Fibroblast of pulmonary artery (primary cell): ENCODE results near the gene KIF5B.
"Not testable (repeated sequence)": the region's sequence is repeated elsewhere in the genome, so short reads cannot be mapped to it uniquely, and the experiment has no call there.

Experiments used
- DNase-seq: peaks from one replicate; pipeline ENCODE4 v3.0.0-alpha.2; 2010; ENCODE audit warnings: low read depth
- H3K4me3 ChIP-seq: replicated peaks from 2 replicates; pipeline ENCODE4 v1.5.1; 2011; ENCODE audit warnings: low read depth, mild to moderate bottlenecking, control low read depth, low read length, moderate library complexity
- TF ChIP-seq, protein P1 (sequence below): IDR thresholded peaks from 2 replicates; pipeline ENCODE4 v1.5.1; 2011; ENCODE audit warnings: mild to moderate bottlenecking, control low read depth, low read length, inconsistent platforms; ENCODE audit errors: missing control alignments

Gene KIF5B

DNA sequence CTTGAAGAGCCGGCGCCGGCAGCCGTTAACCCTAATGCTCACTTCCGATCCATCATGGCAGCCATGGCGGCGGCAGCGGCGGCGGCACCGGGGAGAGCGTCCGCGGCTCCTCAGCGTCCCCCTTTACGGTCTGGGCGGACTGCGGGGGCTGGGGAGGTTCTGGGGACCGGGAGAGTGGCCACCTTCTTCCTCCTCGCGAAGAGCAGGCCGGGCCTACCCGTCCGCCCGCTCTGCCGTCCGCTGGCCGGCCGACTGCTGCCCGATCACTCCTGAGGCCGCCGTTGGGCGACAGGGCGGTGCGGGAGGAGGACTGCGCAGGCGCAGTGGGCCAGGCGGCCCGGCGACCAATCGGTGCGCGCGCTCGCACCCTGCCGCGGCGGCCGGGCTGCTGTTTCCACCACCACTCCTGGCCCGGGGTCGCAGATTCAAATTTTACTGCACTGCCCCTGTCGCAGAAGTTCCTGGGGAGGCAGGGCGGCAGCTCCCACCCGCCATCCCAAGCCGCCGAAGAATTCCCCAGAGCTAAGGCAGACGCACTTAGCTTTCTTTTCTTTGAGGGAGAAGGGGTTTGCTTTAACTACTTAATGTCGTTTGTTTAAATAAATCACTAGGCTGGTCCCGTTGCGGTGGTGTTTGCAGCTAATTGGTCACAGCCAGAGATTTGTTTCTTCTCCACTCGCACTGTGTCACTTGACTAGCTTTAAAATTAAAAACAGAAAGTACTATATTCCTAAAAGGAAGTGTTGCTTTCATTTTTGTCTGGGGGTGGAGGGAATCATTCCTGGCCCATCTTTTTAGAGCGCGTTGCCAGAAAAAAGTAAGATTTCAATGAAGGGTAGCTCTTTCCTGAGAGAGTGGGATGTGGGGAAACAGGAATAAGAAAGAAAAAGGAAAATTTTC is at the start of gene KIF5B:
Gene KIF5B (minus strand): TSS at position 290 of the 900 bp plus-strand sequence. CDS start 452 bp downstream, outside the sequence.
- TF ChIP-seq, protein P1, sequence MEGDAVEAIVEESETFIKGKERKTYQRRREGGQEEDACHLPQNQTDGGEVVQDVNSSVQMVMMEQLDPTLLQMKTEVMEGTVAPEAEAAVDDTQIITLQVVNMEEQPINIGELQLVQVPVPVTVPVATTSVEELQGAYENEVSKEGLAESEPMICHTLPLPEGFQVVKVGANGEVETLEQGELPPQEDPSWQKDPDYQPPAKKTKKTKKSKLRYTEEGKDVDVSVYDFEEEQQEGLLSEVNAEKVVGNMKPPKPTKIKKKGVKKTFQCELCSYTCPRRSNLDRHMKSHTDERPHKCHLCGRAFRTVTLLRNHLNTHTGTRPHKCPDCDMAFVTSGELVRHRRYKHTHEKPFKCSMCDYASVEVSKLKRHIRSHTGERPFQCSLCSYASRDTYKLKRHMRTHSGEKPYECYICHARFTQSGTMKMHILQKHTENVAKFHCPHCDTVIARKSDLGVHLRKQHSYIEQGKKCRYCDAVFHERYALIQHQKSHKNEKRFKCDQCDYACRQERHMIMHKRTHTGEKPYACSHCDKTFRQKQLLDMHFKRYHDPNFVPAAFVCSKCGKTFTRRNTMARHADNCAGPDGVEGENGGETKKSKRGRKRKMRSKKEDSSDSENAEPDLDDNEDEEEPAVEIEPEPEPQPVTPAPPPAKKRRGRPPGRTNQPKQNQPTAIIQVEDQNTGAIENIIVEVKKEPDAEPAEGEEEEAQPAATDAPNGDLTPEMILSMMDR, result no peak
- peak; percentile 89 for DNase-seq

DNA sequence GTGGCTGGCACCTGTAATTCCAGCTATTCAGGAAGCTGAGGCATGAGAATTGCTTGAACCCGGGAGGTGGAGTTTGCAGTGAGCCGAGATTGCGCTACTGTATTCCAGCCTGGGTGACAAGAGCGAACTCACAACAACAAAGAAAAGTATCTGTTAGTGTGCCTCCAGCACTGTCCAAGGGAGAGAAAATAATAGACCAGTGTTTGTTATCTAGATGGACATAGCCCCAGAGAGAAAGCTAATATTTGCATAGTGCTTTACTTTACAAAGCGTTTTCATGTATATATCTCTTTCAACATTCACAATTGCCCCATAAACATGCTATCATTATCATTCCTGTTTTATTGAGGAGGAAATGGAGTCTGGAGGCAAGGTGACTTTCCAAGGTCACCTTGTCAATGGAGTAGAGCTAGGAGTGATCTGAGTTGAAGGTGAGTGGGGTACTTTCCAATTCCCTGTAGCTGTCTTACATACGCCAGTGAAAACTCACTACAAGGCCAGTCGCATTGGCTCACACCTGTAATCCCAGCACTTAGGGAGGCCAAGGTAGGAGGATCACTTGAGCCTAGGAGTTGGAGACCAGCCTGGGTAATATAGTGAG is 49.7 kb upstream of the KIF5B start:
- TF ChIP-seq, protein P1, result no peak
- DNase-seq, result no peak
- H3K4me3 ChIP-seq, result no peak overlapping the region

More for the DNA sequence above, at the start of gene KIF5B:
- H3K4me3 ChIP-seq, result peak within 1 kb of the TSS; percentile 92

DNA sequence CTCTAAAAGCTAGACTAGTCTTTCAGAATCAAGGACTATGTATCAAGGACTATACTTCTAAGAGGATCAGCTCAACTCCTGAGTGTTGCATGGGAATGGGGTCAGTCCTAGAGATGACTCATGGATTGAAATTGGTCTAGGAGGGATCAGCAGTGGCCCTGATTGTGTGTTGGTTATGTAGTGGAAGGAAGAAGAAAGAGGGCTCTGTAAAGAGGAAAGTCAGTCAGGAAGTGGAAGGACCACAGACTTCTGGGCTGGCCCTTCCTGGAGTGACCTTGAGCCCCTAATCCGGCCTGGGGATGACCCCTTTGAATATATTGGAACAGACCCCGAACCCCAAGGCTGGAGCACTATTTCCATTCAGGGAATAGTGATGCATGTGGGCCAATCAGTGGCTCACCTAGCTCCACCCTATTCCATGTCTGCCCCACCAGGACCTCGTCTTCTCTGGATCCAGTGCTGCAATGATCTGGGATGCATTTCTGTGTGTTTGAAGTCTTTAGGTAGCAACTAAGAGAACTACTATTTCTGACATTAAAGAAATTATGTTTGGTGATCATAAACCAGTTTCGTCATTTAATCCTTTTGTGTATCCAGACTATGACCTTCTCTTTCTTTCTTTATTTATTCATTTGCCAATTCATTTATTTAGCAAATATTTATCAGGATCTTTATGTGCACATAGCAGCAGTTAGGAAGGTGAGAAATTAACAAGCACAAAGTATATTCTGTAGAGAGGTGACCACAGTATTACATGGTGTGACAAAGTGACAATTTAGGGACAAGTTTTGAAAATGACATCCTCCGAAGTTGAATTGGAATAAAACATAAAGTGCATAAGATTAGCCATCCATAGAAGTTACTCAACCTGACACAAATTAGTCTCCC is 48.6 kb upstream of the KIF5B start:
- TF ChIP-seq, protein P1, result no peak
- DNase-seq, result no peak
- H3K4me3 ChIP-seq, result no peak overlapping the region

DNA sequence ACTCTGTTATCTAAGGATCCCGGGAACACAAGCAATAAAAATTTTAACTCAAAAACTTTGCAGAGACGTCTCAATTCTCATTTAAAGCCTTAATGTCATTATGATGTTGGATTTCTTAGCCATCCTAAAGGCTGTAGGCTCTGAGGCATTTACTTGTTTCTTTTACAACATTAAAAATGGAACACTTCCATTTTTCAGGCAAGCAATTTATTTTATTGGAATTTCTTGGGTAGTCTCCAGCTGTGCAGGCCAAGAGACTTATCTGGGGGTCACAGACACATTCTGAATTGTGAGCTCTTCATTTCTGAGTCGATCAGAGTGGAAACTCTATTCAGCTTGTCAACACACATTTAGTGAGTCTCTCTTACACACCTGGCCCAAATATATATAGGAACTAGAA is 48.0 kb upstream of the KIF5B start:
- TF ChIP-seq, protein P1, result no peak
- no peak for DNase-seq
- H3K4me3 ChIP-seq, result no peak overlapping the region

DNA sequence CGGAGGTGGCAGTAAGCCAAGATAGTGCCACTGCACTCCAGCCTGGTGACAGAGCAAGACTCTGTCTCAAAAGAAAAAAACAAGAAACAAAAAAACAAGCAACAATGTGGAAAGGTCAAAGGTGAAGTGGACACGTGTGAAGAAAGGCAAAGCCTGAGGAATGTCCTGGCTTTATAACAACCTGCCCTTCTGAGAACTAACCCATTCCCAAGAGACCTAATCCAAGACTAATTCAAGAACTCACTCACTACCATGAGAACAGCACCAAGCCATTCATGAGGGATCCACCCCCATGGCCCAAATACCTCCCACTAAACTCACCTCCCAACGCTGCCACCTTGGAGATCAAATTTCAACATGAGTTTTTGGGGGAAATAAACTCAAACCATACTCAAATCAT is 47.5 kb upstream of the KIF5B start:
- no peak overlapping the region for H3K4me3 ChIP-seq
- no peak for DNase-seq
- TF ChIP-seq, protein P1, result no peak

DNA sequence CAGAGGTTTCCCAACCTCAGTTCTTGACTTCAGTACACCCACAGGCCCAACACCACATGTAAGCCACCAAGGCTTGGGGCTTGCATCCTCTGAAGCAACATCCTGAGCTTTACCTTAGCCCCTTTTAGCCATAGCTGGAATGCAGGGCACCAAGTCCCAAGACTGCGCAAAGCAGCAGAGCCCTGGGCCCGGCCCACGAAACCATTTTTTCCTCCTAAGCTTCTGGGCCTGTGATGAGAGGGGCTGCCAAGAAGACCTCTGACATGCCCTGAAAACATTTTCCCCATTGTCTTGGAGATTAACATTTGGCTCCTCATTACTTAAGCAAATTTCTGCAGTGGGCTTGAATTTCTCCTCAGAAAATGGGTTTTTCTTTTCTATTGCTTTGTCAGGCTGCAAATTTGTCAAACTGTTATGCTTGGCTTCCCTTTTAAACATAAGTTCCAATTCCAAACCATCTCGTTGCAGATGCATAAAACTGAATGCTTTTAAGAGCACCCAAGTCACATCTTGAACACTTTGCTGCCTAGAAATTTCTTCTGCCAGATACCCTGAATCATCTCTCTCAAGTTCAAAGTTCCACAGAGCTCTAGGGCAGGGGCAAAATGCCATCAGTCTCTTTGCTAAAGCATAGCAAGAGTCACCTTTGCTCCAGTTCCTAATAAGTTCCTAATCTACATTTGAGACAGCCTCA is 42.5 kb upstream of the KIF5B start:
- DNase-seq, H3K4me3 ChIP-seq: not testable (repeated sequence)
